ENCODE measurements around the gene METTL24.
"Not testable (repeated sequence)": the region's sequence is repeated elsewhere in the genome, so short reads cannot be mapped to it uniquely, and the experiment has no call there.

The METTL24 gene

DNA sequence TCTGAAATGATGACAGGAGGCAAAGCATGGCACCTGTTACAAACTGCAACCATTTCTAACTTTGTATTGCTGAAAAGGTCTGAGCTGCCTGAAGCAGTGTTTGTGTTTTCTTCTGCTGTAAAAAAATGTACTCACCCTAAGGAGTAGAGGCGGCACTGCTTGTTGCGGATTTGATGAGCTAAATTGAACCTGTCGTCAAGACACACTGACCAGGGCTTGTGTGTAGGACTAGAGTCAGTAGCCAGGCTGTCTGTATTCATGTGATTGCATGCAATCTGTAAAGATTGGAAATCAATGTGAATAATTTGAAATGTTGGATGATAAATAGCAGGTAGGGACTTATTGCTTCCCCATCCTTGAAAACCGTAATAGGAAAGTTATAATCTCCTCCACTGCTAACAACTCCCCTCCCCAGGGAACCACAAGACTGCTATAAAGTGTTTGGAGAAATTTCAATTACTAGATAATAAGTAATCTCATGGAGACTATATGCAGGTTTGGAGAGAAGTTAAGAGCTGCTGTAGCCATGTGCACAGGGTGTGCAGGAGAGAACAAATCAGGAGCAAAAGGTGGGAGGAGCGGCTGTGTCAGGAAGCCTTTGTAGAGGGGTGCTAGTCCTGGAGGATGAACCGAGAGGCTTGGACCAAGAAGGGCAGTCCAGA is 42.8 kb downstream of the METTL24 start:
- DNase-seq (ENCODE audit: low read depth) = no peak

DNA sequence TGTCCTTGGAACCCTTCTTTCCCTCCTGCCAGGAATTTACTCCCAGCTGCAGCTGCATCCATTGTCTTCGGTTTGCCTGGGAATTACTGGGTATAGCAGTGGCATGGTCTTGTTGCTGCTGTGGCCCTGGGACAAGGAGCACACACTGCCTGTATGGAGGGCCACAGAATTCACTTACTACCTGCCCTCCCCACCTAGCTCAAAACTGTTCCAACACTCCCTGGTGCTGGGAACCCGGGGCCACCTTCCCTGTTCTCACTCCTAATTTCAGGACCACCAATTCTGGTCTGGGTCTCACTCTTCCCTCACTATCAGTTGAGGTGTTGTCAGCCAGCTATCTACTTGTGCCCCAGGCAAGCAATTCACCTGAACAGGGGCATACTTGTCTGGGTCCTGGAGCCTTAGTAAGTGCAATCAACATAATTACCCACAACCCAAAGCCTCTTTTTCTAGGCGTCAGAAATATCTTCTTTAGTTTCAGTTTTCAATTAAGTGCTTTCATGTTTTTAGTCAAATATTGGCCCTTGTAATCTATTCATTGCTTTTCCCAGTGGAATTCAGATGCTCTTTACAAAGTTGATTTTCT is 47.2 kb downstream of the METTL24 start:
- DNase-seq (ENCODE audit: low read depth) = no peak

- not testable (repeated sequence) for DNase-seq (ENCODE audit: low read depth)
Measured at GRCh38 chr6:110309432-110309831, 48.7 kb downstream of the METTL24 start.

GRCh38 chr6:110307368-110307767 is 50.8 kb downstream of the METTL24 start:
- DNase-seq (ENCODE audit: low read depth) = no peak

DNA sequence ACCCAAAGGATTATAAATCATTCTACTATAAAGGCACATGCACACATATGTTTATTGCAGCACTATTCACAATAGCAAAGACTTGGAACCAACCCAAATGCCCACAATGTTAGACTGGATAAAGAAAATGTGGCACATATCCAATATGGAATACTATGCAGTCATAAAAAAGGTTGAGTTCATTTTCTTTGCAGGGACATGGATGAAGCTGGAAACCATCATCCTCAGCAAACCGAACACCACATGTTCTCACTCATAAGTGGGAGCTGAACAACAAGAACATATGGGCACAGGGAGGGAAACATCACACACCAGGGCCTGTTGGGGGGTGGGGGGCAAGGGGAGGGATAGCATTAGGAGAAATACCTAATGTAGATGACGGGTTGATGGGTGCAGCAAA is 52.3 kb downstream of the METTL24 start:
- not testable (repeated sequence) for DNase-seq (ENCODE audit: low read depth)

DNA sequence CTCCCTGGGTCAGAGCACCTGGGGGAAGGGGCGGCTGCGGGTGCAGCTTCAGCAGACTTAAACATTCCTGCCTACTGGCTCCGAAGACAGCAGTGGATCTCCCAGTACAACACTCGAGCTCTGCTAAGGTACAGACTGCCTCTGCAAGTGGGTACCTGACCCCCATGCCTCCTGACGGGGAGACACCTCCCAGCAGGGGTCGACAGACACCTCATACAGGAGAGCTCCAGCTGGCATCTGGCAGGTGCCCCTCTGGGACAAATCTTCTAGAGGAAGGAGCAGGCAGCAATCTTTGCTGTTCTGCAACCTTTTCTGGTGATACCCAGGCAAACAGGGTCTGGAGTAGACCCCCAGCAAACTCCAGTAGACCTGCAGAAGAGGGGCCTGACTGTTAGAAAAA is 54.5 kb downstream of the METTL24 start:
- not testable (repeated sequence) for DNase-seq (ENCODE audit: low read depth)

- no peak for DNase-seq (ENCODE audit: low read depth)
Measured at GRCh38 chr6:110298916-110299315, 59.2 kb downstream of the METTL24 start.

GRCh38 chr6:110298411-110298810 is 59.7 kb downstream of the METTL24 start:
- DNase-seq (ENCODE audit: low read depth) = no peak

GRCh38 chr6:110296241-110297025 is 61.7 kb downstream of the METTL24 start:
- DNase-seq (ENCODE audit: low read depth) = no peak

- DNase-seq (ENCODE audit: low read depth) = no peak
Measured at GRCh38 chr6:110295451-110296165, 62.5 kb downstream of the METTL24 start.

DNA sequence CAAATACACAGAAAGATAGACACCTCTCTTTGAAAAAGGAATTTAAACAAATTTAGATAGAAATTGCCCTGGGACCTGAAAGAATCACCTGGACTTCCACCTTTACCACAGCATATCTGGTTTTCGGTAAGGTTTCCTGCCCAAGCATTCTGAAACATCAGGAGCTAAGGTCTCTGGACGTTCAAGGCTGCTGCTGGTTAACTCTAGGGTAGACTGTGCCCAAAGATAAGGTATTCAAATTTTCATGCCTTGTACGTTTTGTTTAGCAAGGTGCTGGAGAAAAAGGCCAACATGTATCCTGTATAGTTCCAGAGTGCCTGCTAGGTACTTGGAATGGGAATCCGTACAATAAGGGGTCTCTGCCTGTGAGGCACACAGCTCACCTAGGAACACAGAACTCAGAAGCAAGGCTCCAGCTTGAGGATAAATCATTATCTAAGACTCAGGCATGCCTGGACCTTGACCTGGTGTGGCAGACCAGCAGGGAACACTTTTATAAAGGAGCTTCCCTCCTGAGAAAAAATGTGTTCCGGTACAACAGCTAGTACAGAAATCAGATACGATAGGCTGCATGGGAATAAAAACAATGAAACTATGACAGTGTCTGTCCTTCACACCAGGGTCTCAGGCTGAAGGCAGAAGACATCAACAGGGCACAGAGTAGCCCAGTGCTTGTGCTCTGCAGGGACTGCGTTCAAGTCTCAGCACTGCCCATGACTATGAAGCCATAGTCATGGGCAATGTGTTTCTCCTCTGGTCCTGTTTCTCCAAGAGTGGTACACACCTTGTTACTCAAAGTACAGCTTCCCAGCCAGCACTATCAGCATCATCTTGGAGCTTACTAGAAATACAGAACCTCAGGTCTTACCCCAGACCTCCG is 70.4 kb downstream of the METTL24 start:
- DNase-seq (ENCODE audit: low read depth) = no peak

DNA sequence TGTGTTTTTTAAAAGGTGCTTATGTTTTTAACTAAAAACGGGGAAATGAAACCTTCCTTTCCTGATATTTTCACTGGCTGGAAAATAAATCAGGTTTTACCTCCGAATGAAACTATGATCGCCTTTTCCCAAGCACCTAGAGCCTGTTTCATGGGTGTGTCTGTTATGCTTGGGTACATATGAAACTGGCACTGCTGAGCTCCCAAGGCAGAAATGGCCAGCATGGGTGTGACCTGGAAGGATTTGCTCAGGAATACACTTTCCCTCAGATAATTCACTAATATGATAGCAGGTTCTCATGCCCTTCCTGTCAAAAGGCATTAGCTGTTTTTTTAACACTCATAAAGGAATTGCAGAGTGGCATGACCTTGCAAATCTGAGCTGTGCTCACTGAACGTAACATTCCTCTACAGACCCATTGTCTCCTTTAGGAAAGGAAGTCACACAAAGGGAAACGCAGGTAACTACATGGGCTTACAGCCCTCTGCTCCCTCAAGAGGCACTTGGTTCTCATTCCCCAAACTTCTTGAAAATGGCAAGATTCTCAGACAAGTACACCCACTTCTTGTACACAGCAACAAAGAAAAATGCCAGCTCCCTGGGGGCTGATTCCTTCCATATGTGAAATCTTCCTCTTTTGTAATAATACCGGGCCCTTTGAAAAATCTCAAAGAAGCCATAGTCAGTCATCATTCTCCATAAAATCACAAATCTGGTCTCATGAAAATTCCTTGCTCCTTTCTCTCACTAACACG is 72.7 kb downstream of the METTL24 start:
- DNase-seq (ENCODE audit: low read depth) = no peak

GRCh38 chr6:110284855-110285254 is 73.3 kb downstream of the METTL24 start:
- DNase-seq (ENCODE audit: low read depth) = no peak

- DNase-seq (ENCODE audit: low read depth) = no peak
Measured at GRCh38 chr6:110283657-110284056, 74.5 kb downstream of the METTL24 start.

DNA sequence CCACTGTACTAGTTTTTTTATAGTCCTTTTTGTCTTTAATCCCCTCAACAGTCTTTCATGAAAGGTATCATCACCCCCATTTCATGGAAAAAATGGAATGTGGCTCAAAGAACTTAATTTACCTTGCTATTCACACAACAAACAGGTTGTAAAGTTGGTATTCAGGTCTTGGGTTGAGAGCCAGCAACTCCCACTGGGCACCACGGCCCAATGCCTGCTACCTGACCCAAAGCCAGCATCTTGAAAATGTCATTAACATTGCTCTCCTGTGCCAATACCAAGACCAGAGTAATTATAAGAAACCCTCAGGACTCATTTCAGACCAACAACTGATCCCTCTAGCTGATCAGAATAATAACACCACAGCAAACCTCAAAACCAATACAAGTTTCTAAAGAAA is 75.7 kb downstream of the METTL24 start:
- no peak for DNase-seq (ENCODE audit: low read depth)

- DNase-seq (ENCODE audit: low read depth) = no peak
Measured at GRCh38 chr6:110277100-110277665, 81.0 kb downstream of the METTL24 start.

DNA sequence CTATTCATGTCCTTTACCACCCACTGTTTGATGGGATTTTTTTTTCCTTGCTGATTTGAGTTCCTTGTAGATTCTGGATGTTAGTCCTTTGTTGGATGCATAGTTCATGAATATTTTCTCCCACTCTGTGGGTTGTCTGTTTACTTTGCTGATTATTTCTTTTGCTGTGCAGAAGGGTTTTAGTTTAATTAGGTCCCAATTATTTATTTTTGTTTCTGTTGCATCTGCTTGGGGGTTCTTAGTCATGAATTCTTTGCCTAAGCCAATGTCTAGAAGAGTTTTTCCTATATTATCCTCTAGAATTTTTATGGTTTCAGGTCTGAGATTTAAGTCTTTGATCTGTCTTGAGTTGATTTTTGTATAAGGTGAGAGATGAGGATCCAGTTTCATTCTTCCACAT is 85.4 kb downstream of the METTL24 start:
- DNase-seq (ENCODE audit: low read depth) = not testable (repeated sequence)

- DNase-seq (ENCODE audit: low read depth) = no peak
Measured at GRCh38 chr6:110271732-110272022, 86.5 kb downstream of the METTL24 start.

GRCh38 chr6:110270165-110270564 is 88.0 kb downstream of the METTL24 start:
- DNase-seq (ENCODE audit: low read depth) = no peak

DNA sequence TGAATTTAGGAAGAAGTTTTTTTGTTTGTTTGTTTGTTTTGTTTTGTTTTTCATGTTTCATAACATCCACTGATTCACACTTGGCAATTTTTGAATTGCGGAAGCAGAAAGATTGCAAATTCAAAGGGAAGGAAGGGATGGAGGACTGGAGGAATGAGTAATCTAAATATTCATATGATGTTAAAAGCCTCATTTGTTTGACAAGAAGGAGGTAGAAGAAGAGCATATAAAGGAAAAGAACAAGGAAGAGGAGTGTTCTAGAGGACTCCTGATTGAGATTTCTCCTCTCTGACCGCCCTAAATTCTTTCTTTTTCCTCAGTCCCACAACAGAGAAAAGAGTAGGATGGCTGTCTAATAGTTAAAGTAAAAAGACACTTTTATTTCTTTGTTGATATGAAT is 88.5 kb downstream of the METTL24 start:
- DNase-seq (ENCODE audit: low read depth) = no peak

GRCh38 chr6:110266996-110267395 is 91.2 kb downstream of the METTL24 start:
- no peak for DNase-seq (ENCODE audit: low read depth)
